OCI-LY7 (cell line): ENCODE measurements around the gene ACKR2. TPM values are rescaled to one million over a fixed set of nuclear protein-coding genes. Genes with fewer than 3 reads are reported as not detected.

Source experiments
- BruUV-seq: library from RNA; stranded (reverse); fragments of 400-500 nt; replicated peaks from 2 replicates; lab custom pipeline; 2021; lab: Mats Ljungman, UMichigan
- CTCF ChIA-PET: fragments of 300-600 bp; sonication (Branson Sonifier 250); formaldehyde crosslinking; loops from one replicate; lab custom pipeline; 2022; ENCODE audit warnings: antibody characterized with exemption; ENCODE audit not compliant: unreplicated experiment; lab: Charles Lee
- POLR2A ChIA-PET: fragments of 300-600 bp; sonication (Branson Sonifier 250); formaldehyde crosslinking; loops from one replicate; lab custom pipeline; 2022; ENCODE audit warnings: antibody characterized with exemption; lab: Charles Lee
- DNase-seq: peaks from one replicate; pipeline ENCODE4 v3.0.0-alpha.2; 2015; ENCODE audit warnings: low spot score
- H2AFZ ChIP-seq: fragments of 200-600 bp; sonication (generic), shearing (Covaris generic); 2 replicates; pipeline ENCODE4 v1.6.1; 2014; ENCODE audit warnings: mild to moderate bottlenecking, antibody characterized with exemption, low read length, moderate library complexity
- H3K27ac ChIP-seq: fragments of 200-600 bp; sonication (generic); 2 replicates; pipeline ENCODE4 v1.5.1; 2014; ENCODE audit warnings: mixed run types, low read depth, mild to moderate bottlenecking, moderate library complexity, low read length, inconsistent platforms; ENCODE audit not compliant: poor library complexity, severe bottlenecking
- H3K36me3 ChIP-seq: fragments of 200-600 bp; sonication (generic); 2 replicates; pipeline ENCODE4 v1.6.1; 2014; ENCODE audit warnings: mild to moderate bottlenecking, antibody characterized with exemption, low read length, moderate library complexity, mixed read lengths; ENCODE audit not compliant: insufficient read depth
- H3K4me1 ChIP-seq: fragments of 200-600 bp; sonication (generic); 2 replicates; pipeline ENCODE4 v1.5.1; 2014; ENCODE audit warnings: mild to moderate bottlenecking, low read length; ENCODE audit not compliant: insufficient read depth, poor library complexity, severe bottlenecking
- H3K4me2 ChIP-seq: fragments of 200-600 bp; sonication (generic); 2 replicates; pipeline ENCODE4 v1.6.1; 2014; ENCODE audit warnings: mild to moderate bottlenecking, low read length
- H3K4me3 ChIP-seq: fragments of 200-600 bp; sonication (generic); 2 replicates; pipeline ENCODE4 v1.5.1; 2014; ENCODE audit warnings: mild to moderate bottlenecking, low read depth, low read length; ENCODE audit not compliant: poor library complexity, severe bottlenecking
- H3K79me2 ChIP-seq: fragments of 200-600 bp; sonication (generic); 2 replicates; pipeline ENCODE4 v1.6.1; 2016; ENCODE audit warnings: low read depth, mild to moderate bottlenecking, low read length, moderate library complexity, mixed read lengths; ENCODE audit not compliant: insufficient read depth
- H3K9me2 ChIP-seq: fragments of 200-600 bp; sonication (generic); 2 replicates; pipeline ENCODE4 v1.6.1; 2016; ENCODE audit warnings: mild to moderate bottlenecking, low read length, mixed read lengths; ENCODE audit not compliant: insufficient read depth
- H3K9me3 ChIP-seq: fragments of 200-600 bp; sonication (generic); 2 replicates; pipeline ENCODE4 v1.6.1; 2014; ENCODE audit warnings: mild to moderate bottlenecking, mixed run types, low read length, mixed read lengths
- H4K20me1 ChIP-seq: fragments of 200-600 bp; sonication (generic); 2 replicates; pipeline ENCODE4 v1.6.1; 2014; ENCODE audit warnings: mild to moderate bottlenecking, antibody characterized with exemption, low read length, moderate library complexity, mixed read lengths; ENCODE audit not compliant: insufficient read depth
- CTCF ChIP-seq: fragments of 200-600 bp; sonication (generic); conservative IDR thresholded peaks from 2 replicates; pipeline ENCODE4 v1.5.1; 2014; ENCODE audit warnings: mild to moderate bottlenecking, antibody characterized with exemption, low read length, moderate library complexity, mixed read lengths
- EZH2phosphoT487 ChIP-seq: fragments of 200-600 bp; sonication (generic); IDR thresholded peaks from 2 replicates; pipeline ENCODE4 v1.6.1; 2018; ENCODE audit warnings: low read depth, borderline replicate concordance, mild to moderate bottlenecking, mixed run types, antibody characterized with exemption, low read length, moderate library complexity, mixed read lengths
- intact Hi-C: fragments of 100-400 bp; cut with micrococcal nuclease; formaldehyde crosslinking; loops from one replicate; pipeline ENCODE4 v1.10.0; 2022; ENCODE audit not compliant: unreplicated experiment
- total RNA-seq, 2 experiments: library from RNA; depleted of rRNA in 1 of 2; stranded (reverse); fragments of >200 nt in 1 of 2; shearing (Covaris generic) in 1 of 2; gene quantifications; 2 replicates each; pipeline ENCODE4 v1.2.3, GENCODE V29; 2014 to 2022

ACKR2 gene
- total RNA-seq, 2 experiments from 2014 or later = 2.9 TPM; not detected in 1

GRCh38 chr3:42847731-42848130 is 38.5 kb downstream of the ACKR2 start:
- CTCF ChIA-PET = no interaction called here
- BruUV-seq = no TSS peak
- peak overlapping the region; percentile 32; the same call in 1 of the 2 replicates for H3K4me2 ChIP-seq

GRCh38 chr3:42849017-42849416 is 39.8 kb downstream of the ACKR2 start:
- no peak for DNase-seq
- intact Hi-C loops = no loop called here
- TF ChIP-seq CTCF (no peak), EZH2phosphoT487 (no peak)
- Histone ChIP-seq H3K9me3 (no peaks in the 10 kb centered on the region), H3K79me2 (no peaks in the 10 kb centered on the region), H4K20me1 (no peaks in the 10 kb centered on the region), H3K4me3 (no peak overlapping the region), H3K4me1 (peaks cover 13% of the 10 kb centered on the region), H3K27ac (no peak overlapping the region), H3K9me2 (no peaks in the 10 kb centered on the region), H3K4me2 (no peak overlapping the region), H2AFZ (no peak overlapping the region), H3K36me3 (no peaks in the 10 kb centered on the region)
- no TSS peak for BruUV-seq
- ChIA-PET CTCF (no interaction called here), POLR2A (no interaction called here)

More at GRCh38 chr3:42847731-42848130, 38.5 kb downstream of the ACKR2 start:
- Histone ChIP-seq H3K4me1 (peaks cover 13% of the 10 kb centered on the region), H3K9me2 (no peaks in the 10 kb centered on the region), H3K9me3 (no peaks in the 10 kb centered on the region), H2AFZ (no peak overlapping the region), H3K4me3 (no peak overlapping the region), H3K79me2 (no peaks in the 10 kb centered on the region), H3K27ac (no peak overlapping the region), H4K20me1 (no peaks in the 10 kb centered on the region), H3K36me3 (no peaks in the 10 kb centered on the region)
- TF ChIP-seq CTCF (no peak), EZH2phosphoT487 (no peak)
- DNase-seq = no peak
- intact Hi-C loops = no loop called here
- POLR2A ChIA-PET = interaction anchor here (1.0 kb wide), 1 partner anchor 10 kb away, joined by 3 read pairs; no protein-coding TSS in a partner anchor

DNA sequence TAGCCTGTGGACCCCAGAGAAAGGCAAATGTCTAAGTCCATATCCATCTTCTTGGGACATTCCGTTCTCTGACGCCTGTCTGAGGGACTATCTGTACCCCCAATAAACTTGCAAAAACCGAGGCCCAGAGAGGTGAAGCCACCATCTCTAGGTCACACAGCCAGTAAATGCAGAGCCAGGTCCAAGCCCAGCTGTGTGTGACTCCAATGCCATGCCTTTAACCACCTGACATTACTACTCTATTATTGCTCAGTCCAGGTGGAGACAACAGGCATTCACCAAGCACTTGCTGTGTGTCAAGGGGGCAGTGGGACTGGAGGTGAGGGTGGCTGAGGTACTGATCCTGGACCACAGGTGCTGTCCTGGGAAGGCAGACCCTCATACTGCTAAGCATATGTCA is 41.0 kb downstream of the ACKR2 start:
- no TSS peak for BruUV-seq
- Histone ChIP-seq H3K4me1 (peaks cover 13% of the 10 kb centered on the region), H3K36me3 (no peaks in the 10 kb centered on the region), H3K9me2 (no peaks in the 10 kb centered on the region), H3K79me2 (no peaks in the 10 kb centered on the region), H3K9me3 (no peaks in the 10 kb centered on the region), H3K27ac (no peak overlapping the region), H3K4me2 (no peak overlapping the region), H4K20me1 (no peaks in the 10 kb centered on the region), H3K4me3 (no peak overlapping the region), H2AFZ (no peak overlapping the region)
- POLR2A ChIA-PET = interaction anchor here (0.7 kb wide), 1 partner anchor 1879 kb away, joined by 3 read pairs; the partner anchor contains the start of gene ZNF501
- TF ChIP-seq EZH2phosphoT487 = no peak
- no peak for TF ChIP-seq CTCF
- CTCF ChIA-PET = no interaction called here
- intact Hi-C loops = no loop called here
- no peak for DNase-seq
